DND-41 (cell line): ENCODE results near the gene C1orf115.

Experiments
- ATAC-seq: fragments of 200-7000 bp; cut with Tn5 transposase; 3 replicates; pipeline ENCODE4 v1.9.1; 2021; ENCODE audit warnings: low read depth; ENCODE audit not compliant: insufficient read depth
- DNase-seq: peaks from one replicate; pipeline ENCODE4 v3.0.0-alpha.2; 2020
- H2AFZ ChIP-seq: 2 replicates; pipeline ENCODE4 v1.6.0; 2012; ENCODE audit warnings: low read depth, low read length
- H3K27ac ChIP-seq: 2 replicates; pipeline ENCODE4 v1.5.1; 2012; ENCODE audit warnings: low read length, inconsistent platforms
- H3K27me3 ChIP-seq: fragments of 200-600 bp; sonication (generic); 2 replicates; pipeline ENCODE4 v1.6.0; 2012; ENCODE audit warnings: low read length, mild to moderate bottlenecking, inconsistent platforms; ENCODE audit not compliant: insufficient read depth, poor library complexity
- H3K36me3 ChIP-seq: 2 replicates; pipeline ENCODE4 v1.5.1; 2012; ENCODE audit warnings: low read length, inconsistent platforms; ENCODE audit not compliant: insufficient read depth
- H3K4me1 ChIP-seq: 2 replicates; pipeline ENCODE4 v1.5.1; 2012; ENCODE audit warnings: mild to moderate bottlenecking, low read length; ENCODE audit not compliant: insufficient read depth
- H3K4me2 ChIP-seq: 2 replicates; pipeline ENCODE4 v1.6.0; 2012; ENCODE audit warnings: mild to moderate bottlenecking, moderate library complexity, low read length, inconsistent platforms; ENCODE audit not compliant: insufficient read depth
- H3K4me3 ChIP-seq, 2 experiments: fragments of 200-600 bp in 1 of 2; shearing (Covaris generic) in 1 of 2; 2 replicates each; pipeline ENCODE4 v1.5.1; 2012 to 2016; ENCODE audit warnings: inconsistent platforms in 2 of 2, low read length in 2 of 2, mild to moderate bottlenecking in 2 of 2, low read depth in 1 of 2, moderate library complexity in 1 of 2
- H3K79me2 ChIP-seq: 2 replicates; pipeline ENCODE4 v1.6.0; 2012; ENCODE audit warnings: low read length, inconsistent platforms; ENCODE audit not compliant: insufficient read depth
- H3K9ac ChIP-seq: 2 replicates; pipeline ENCODE4 v1.6.0; 2012; ENCODE audit warnings: low read depth, mild to moderate bottlenecking, inconsistent platforms, low read length, moderate library complexity
- H3K9me3 ChIP-seq: 2 replicates; pipeline ENCODE4 v1.5.1; 2012; ENCODE audit warnings: low read length, moderate library complexity, mild to moderate bottlenecking, inconsistent platforms; ENCODE audit not compliant: insufficient read depth, severe bottlenecking
- H4K20me1 ChIP-seq: 2 replicates; pipeline ENCODE4 v1.6.0; 2012; ENCODE audit warnings: low read length; ENCODE audit not compliant: insufficient read depth
- EZH2 ChIP-seq: IDR thresholded peaks from 3 replicates; pipeline ENCODE4 v1.6.1; 2012; ENCODE audit warnings: borderline replicate concordance, low read depth, mild to moderate bottlenecking, moderate library complexity, low read length, inconsistent platforms; ENCODE audit not compliant: severe bottlenecking
- TF ChIP-seq, protein P1 (sequence below): IDR thresholded peaks from 2 replicates; pipeline ENCODE4 v1.5.1; 2012; ENCODE audit warnings: borderline replicate concordance, low read length, moderate library complexity, mild to moderate bottlenecking; ENCODE audit not compliant: poor library complexity, severe bottlenecking; ENCODE audit errors: extremely low read depth

Gene C1orf115

DNA sequence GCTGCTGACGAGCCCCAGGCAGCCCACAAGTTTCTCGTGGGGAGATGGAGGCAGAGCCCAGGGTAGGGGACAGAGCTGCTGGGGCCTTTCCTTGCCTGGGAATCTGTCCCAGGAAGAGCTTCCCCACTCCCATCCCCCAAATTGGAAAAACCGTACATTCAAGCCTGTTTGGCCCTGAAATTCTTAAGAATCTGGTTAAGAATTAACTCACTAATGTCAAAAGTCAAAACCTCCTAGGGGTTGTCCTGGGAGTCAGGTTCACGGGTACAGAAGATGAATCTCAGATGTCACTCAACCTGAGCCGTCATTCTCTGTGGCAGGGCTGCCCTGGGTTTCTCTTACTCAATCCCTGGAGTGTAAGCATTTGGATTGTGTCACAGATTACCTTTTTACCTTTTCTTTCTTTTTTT is 8.4 kb downstream of the C1orf115 start:
- DNase-seq: no peak
- Histone ChIP-seq H3K79me2 (no peaks in the 10 kb centered on the region), H3K9ac (no peak overlapping the region), H3K4me2 (no peak overlapping the region), H2AFZ (no peak overlapping the region), H3K27ac (no peak overlapping the region), H3K4me1 (no peaks in the 10 kb centered on the region), H3K27me3 (peaks cover 4% of the 10 kb centered on the region), H3K9me3 (no peaks in the 10 kb centered on the region), H3K36me3 (no peaks in the 10 kb centered on the region), H4K20me1 (no peaks in the 10 kb centered on the region), H3K4me3 (no peak overlapping the region)
- TF ChIP-seq, protein P1, sequence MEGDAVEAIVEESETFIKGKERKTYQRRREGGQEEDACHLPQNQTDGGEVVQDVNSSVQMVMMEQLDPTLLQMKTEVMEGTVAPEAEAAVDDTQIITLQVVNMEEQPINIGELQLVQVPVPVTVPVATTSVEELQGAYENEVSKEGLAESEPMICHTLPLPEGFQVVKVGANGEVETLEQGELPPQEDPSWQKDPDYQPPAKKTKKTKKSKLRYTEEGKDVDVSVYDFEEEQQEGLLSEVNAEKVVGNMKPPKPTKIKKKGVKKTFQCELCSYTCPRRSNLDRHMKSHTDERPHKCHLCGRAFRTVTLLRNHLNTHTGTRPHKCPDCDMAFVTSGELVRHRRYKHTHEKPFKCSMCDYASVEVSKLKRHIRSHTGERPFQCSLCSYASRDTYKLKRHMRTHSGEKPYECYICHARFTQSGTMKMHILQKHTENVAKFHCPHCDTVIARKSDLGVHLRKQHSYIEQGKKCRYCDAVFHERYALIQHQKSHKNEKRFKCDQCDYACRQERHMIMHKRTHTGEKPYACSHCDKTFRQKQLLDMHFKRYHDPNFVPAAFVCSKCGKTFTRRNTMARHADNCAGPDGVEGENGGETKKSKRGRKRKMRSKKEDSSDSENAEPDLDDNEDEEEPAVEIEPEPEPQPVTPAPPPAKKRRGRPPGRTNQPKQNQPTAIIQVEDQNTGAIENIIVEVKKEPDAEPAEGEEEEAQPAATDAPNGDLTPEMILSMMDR: no peak
- TF ChIP-seq EZH2: no peak
- no peak for ATAC-seq

DNA sequence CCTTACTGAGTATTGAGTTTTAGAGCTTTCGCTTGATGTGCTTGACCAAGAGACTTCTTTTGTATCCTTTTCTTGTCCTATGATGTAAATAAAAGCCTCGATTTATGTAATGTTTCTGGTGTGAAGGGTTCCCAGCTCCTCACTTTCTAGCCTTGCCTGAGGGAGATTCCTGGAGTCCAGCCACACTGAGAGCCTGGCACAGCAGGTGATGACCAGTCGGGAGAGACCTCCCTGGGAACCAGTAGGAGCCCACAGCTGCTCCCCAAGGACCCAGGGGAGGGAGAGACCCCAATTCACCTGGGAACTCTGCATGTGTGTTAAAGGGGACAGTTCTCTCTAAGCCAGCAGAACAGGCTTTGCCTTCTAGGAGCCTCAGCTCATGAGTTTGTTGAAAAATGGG is 8.9 kb downstream of the C1orf115 start:
- TF ChIP-seq, protein P1: no peak
- no peak for TF ChIP-seq EZH2
- H3K79me2 ChIP-seq: no peaks in the 10 kb centered on the region
- H3K4me3 ChIP-seq: no peak overlapping the region
- H3K9me3 ChIP-seq: no peaks in the 10 kb centered on the region
- no peak overlapping the region for H3K27ac ChIP-seq
- no peaks in the 10 kb centered on the region for H3K4me1 ChIP-seq
- H3K9ac ChIP-seq: no peak overlapping the region
- no peaks in the 10 kb centered on the region for H3K36me3 ChIP-seq
- no peak overlapping the region for H3K4me2 ChIP-seq
- DNase-seq (no peak), ATAC-seq (no peak)
- H4K20me1 ChIP-seq: no peaks in the 10 kb centered on the region
- no peak overlapping the region for H2AFZ ChIP-seq
- peaks cover 4% of the 10 kb centered on the region for H3K27me3 ChIP-seq

DNA sequence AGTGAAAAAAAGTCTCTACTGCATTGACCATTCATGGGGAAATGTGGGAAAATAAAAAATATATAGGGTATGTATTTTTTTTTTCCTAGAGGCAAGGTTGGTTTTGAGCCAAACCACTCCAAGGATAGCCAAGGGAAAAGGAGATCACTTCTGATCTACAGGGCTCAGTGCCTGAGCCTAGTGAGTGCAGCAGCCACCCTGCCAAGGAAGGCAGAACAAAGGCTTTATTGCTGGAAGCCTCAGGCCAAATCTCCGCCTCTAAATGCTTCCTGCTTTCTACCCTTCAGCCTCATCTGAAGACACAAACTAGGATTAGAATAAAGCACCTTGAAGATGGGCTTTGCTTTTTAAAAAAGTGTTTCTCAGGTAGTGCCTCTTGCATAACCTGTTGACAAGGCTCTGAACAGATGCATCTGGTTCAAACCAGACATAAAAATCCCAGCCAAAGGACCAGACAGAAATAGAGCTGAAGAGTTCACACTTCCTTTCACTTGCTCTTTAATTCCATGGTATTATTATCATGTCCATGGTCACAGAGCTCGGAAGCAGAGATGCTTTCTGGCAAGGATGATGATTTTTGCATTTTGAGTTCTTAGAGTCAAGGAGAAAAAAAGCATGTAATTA is 10.5 kb downstream of the C1orf115 start:
- no peak overlapping the region for H3K4me2 ChIP-seq
- DNase-seq (no peak), ATAC-seq (no peak)
- TF ChIP-seq, protein P1: no peak
- TF ChIP-seq EZH2: no peak
- peaks cover 4% of the 10 kb centered on the region for H3K27me3 ChIP-seq
- H3K79me2 ChIP-seq: no peaks in the 10 kb centered on the region
- H3K9ac ChIP-seq: no peak overlapping the region
- H3K9me3 ChIP-seq: no peaks in the 10 kb centered on the region
- H3K4me3 ChIP-seq: no peak overlapping the region
- H4K20me1 ChIP-seq: no peaks in the 10 kb centered on the region
- H3K36me3 ChIP-seq: no peaks in the 10 kb centered on the region
- no peaks in the 10 kb centered on the region for H3K4me1 ChIP-seq
- H2AFZ ChIP-seq: no peak overlapping the region
- no peak overlapping the region for H3K27ac ChIP-seq

DNA sequence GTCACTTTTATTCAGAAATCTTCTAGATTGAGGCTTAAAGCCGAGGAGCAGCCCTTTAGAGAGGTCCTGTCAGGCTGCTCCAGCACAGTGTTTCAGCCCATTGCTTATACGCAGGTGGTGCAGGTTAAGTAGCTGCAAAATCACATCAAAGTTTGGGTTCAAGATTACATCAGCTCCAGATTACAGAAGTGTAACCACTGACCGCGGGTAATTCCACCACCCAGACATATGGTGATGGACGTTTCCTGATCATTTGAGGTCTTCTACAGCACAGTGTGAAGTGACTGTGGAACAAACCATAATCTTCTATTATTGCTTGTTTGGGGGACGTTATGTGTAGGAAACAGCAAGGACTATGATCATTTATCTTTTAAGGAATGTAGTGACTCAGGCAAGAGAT is 11.8 kb downstream of the C1orf115 start:
- Histone ChIP-seq H3K27ac (no peak overlapping the region), H4K20me1 (no peaks in the 10 kb centered on the region), H3K27me3 (peaks cover 4% of the 10 kb centered on the region), H3K79me2 (no peaks in the 10 kb centered on the region), H3K4me3 (no peak overlapping the region), H3K4me1 (no peaks in the 10 kb centered on the region), H3K9me3 (no peaks in the 10 kb centered on the region), H2AFZ (no peak overlapping the region), H3K4me2 (no peak overlapping the region), H3K9ac (no peak overlapping the region), H3K36me3 (no peaks in the 10 kb centered on the region)
- TF ChIP-seq EZH2: no peak
- TF ChIP-seq, protein P1: no peak
- ATAC-seq (peak; percentile 58; the same call in 2 of the 3 replicates), DNase-seq (peak; percentile 9)
